Lower leg skin (tissue), 3 donors: ENCODE results near the gene PDGFC.

Experiments
- POLR2A ChIP-seq, 2 donors: fragments of 450-650 bp; IDR thresholded peaks; one replicate each; pipeline ENCODE4 v1.6.1; 2016 to 2017; ENCODE audit warnings: antibody characterized with exemption in 2 of 2, mild to moderate bottlenecking in 1 of 2, moderate library complexity in 1 of 2
- TF ChIP-seq, protein P1 (sequence below), 3 donors: fragments of 450-650 bp; IDR thresholded peaks; one replicate each; pipeline ENCODE4 v1.5.1; 2016; ENCODE audit warnings: antibody characterized with exemption in 3 of 3, mild to moderate bottlenecking in 3 of 3, moderate library complexity in 2 of 3

GRCh38 chr4:156942991-156943390 lies 28.6 kb downstream of the PDGFC start:
- TF ChIP-seq, protein P1, sequence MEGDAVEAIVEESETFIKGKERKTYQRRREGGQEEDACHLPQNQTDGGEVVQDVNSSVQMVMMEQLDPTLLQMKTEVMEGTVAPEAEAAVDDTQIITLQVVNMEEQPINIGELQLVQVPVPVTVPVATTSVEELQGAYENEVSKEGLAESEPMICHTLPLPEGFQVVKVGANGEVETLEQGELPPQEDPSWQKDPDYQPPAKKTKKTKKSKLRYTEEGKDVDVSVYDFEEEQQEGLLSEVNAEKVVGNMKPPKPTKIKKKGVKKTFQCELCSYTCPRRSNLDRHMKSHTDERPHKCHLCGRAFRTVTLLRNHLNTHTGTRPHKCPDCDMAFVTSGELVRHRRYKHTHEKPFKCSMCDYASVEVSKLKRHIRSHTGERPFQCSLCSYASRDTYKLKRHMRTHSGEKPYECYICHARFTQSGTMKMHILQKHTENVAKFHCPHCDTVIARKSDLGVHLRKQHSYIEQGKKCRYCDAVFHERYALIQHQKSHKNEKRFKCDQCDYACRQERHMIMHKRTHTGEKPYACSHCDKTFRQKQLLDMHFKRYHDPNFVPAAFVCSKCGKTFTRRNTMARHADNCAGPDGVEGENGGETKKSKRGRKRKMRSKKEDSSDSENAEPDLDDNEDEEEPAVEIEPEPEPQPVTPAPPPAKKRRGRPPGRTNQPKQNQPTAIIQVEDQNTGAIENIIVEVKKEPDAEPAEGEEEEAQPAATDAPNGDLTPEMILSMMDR (IDR thresholded peaks at IDR 0.05) = no peak
- TF ChIP-seq POLR2A (IDR thresholded peaks at IDR 0.05) = no peak
